Stimulated activated naive CD8-positive, alpha-beta T cell treated with anti-CD3 and anti-CD28 coated beads, Interleukin-15, amount 100 ng/mL, for 72 hours (primary cell): Measurements from ENCODE around the gene KIF3A.

ENCODE experiments used
- ATAC-seq: fragments of 150-1000 bp; cut with Tn5 transposase; 2 replicates; pipeline ENCODE4 v1.10.0; 2021; ENCODE audit warnings: mild to moderate bottlenecking, moderate library complexity
- DNase-seq, 2 donors: peaks; one replicate each; pipeline ENCODE4 v3.0.0; 2021 to 2022
- H3K27ac Mint-ChIP-seq, 2 donors: one replicate each; pipeline ENCODE4 v1.8.0; 2022; ENCODE audit warnings: mild to moderate bottlenecking in 2 of 2, mixed read lengths in 2 of 2, moderate library complexity in 2 of 2
- H3K27me3 Mint-ChIP-seq: one replicate; pipeline ENCODE4 v1.8.0; 2022; ENCODE audit warnings: mixed read lengths
- H3K4me1 Mint-ChIP-seq: one replicate; pipeline ENCODE4 v1.8.0; 2022; ENCODE audit warnings: mild to moderate bottlenecking, mixed read lengths
- H3K4me3 Mint-ChIP-seq, 2 donors: one replicate each; pipeline ENCODE4 v1.8.0; 2022; ENCODE audit warnings: mild to moderate bottlenecking in 2 of 2, mixed read lengths in 2 of 2, moderate library complexity in 1 of 2
- H3K9me3 Mint-ChIP-seq, 2 donors: one replicate each; pipeline ENCODE4 v1.8.0; 2022; ENCODE audit warnings: mixed read lengths in 2 of 2

Gene KIF3A

DNA sequence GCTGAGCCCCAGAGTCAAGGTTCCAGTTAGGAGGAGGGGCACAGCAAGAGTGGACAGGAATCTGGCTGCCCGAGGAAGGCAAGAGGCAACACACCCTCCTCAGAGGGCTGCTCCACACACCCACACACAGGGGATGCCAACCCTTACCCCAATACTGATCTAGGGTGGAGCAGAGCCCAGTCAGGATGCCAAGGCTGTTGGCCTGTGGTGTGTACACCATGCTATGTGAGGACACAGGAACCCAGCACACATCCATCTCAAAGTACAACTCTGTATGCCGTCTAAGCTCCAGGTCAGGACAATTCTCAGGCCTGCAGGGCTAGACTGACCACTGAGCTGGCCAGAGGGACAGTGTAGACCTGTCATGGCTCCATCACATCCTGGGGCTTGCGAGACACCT, 37.1 kb upstream of the KIF3A start:
- Mint-ChIP-seq H3K27ac (no peak overlapping the region), H3K4me1 (peaks cover 23% of the 10 kb centered on the region), H3K4me3 (no peak overlapping the region), H3K9me3 (no peaks in the 10 kb centered on the region), H3K27me3 (peaks cover 34% of the 10 kb centered on the region)
- ATAC-seq, result no peak
- no peak for DNase-seq

DNA sequence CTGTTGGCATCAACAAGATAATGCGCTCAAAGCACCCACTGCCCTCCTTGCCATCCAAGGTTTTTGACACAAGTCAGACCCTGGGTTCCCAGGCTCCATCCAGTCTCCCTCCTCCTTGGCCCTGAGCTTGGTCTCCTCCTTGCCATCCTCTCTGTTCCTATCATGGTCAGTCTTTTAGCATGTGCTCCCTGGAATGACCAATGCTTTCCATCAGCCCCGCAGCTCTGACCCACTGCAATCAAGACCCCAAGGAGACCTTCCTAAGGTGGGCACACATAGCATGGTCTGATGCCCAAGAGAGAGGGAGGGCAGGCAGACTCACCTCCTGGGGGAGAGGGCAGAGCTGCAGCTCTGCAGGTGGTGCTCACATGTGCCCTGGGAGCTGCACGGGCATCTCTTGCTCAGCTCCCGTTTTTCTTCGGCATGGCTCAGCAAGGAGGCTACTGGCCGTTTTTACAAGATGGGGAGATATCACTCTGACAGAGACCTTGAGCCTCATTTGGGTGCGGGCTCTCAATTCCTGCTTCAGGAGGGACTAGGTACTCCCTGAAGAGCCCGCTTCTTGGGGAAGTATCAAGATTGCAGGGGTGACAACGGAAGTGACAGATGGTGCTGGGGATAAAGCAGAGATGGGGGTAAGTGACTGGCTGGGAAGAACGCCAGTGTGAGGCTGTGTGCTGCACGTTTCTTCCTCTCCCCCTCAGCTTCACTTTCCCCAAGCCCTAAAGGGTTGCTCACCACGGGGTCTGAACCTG, 36.4 kb upstream of the KIF3A start:
- Mint-ChIP-seq H3K4me3 (no peak overlapping the region), H3K9me3 (no peaks in the 10 kb centered on the region), H3K27ac (peak overlapping the region in 1 of 2 donors; percentile 81), H3K27me3 (peaks cover 28% of the 10 kb centered on the region), H3K4me1 (peaks cover 23% of the 10 kb centered on the region)
- ATAC-seq (no peak), DNase-seq (no peak)

DNA sequence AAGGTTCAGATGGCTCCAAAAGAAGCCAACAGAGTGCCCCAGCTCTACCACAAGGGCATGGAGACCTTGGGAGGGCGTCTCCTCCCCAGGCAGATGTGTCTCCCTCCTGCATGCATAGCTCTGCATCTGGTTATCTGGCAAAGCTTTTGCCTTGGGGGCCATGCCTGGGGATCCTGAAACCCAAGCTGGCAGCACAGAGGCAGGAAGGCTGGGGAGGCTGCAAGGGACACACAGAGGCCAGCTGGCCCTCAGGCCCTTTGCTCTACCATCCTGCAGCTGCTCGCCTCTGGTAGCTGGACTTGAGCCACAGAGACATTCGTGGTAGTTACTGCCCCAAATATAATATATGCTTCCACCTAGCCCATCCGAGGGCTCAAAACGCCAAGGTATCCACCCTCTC, 35.8 kb upstream of the KIF3A start:
- DNase-seq, result no peak
- Mint-ChIP-seq H3K27ac (peak overlapping the region in 1 of 2 donors; percentile 81), H3K4me3 (no peak overlapping the region), H3K9me3 (no peaks in the 10 kb centered on the region), H3K27me3 (peaks cover 21% of the 10 kb centered on the region), H3K4me1 (peaks cover 25% of the 10 kb centered on the region)
- no peak for ATAC-seq

DNA sequence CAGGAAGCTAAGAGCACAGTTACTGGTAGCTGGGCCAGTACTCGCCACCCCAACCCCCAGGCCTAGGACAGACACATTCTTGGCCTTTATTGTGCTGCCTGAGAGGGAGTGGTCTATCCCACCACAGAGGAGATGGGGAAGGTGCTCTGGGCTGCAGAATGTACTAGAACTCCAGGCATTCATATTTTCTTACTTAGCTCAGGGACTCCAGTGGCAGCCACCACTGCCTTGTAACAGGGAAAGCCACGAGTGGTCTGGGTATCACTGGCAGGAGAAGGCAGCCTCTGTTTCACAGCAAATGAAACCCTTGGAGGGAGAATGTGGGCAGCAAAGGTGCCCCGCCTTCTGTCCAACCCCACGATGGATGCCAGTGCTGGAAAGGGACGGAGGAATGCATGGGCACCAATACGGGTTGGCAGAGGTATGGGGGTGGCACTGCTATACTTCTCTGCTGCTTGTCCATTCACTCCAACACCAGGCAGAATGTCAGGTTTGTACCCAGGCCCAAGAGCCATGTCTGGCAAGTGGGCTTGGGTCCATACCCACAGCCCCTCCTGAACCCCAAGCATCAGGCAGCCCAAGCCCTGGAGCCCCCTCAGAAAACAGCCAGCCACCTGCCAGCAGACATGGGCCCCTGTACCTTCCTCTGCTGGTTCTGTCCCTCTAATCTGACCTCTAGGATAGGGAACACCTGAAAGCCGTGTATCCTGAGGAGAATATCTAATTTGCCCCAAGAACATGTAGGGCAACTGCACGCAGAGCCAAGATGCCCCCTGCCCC, 35.1 kb upstream of the KIF3A start:
- ATAC-seq, result no peak
- no peaks in the 10 kb centered on the region for H3K9me3 Mint-ChIP-seq
- H3K27me3 Mint-ChIP-seq, result peaks cover 16% of the 10 kb centered on the region
- peaks cover 21% of the 10 kb centered on the region for H3K4me1 Mint-ChIP-seq
- no peak for DNase-seq
- no peak overlapping the region for H3K4me3 Mint-ChIP-seq
- H3K27ac Mint-ChIP-seq, result no peak overlapping the region

GRCh38 chr5:132771503-132771998, 34.2 kb upstream of the KIF3A start:
- Mint-ChIP-seq H3K27ac (no peak overlapping the region), H3K27me3 (peaks cover 16% of the 10 kb centered on the region), H3K9me3 (no peaks in the 10 kb centered on the region), H3K4me3 (no peak overlapping the region), H3K4me1 (peaks cover 20% of the 10 kb centered on the region)
- DNase-seq, result no peak
- ATAC-seq, result no peak

- ATAC-seq, result no peak
- Mint-ChIP-seq H3K4me1 (peaks cover 11% of the 10 kb centered on the region), H3K27me3 (peaks cover 16% of the 10 kb centered on the region), H3K9me3 (no peaks in the 10 kb centered on the region), H3K27ac (no peak overlapping the region), H3K4me3 (no peak overlapping the region)
- DNase-seq, result no peak
Measured at GRCh38 chr5:132770476-132771159, 33.3 kb upstream of the KIF3A start.

GRCh38 chr5:132768485-132768868, 31.1 kb upstream of the KIF3A start:
- Mint-ChIP-seq H3K9me3 (no peaks in the 10 kb centered on the region), H3K27ac (no peak overlapping the region), H3K27me3 (no peaks in the 10 kb centered on the region), H3K4me3 (no peak overlapping the region), H3K4me1 (peaks cover 7% of the 10 kb centered on the region)
- DNase-seq (no peak), ATAC-seq (no peak)

DNA sequence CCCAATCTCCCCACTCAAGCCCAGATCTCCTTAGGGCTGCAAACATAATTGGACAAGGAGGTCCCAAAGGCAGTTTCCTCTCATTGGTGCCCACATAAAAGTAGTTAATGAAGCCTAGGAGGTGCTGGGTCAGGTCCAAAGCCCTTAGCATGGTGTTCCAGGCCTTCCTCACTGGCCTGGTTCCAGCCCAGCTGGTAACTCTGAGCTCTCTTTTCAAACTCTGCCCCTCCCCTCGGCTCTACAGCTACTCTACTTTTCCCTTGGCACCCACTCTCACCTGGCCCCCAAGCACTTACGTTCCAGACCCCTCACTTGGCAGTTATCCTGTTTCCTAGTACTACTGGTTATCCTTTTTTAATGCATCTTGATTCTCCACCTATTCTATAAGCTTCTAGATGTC, 29.8 kb upstream of the KIF3A start:
- Mint-ChIP-seq H3K4me3 (no peak overlapping the region), H3K27me3 (no peaks in the 10 kb centered on the region), H3K27ac (no peak overlapping the region), H3K9me3 (no peaks in the 10 kb centered on the region), H3K4me1 (peaks cover 7% of the 10 kb centered on the region)
- DNase-seq, result no peak
- no peak for ATAC-seq

- H3K4me1 Mint-ChIP-seq, result peaks cover 7% of the 10 kb centered on the region
- no peak overlapping the region for H3K4me3 Mint-ChIP-seq
- ATAC-seq, result no peak
- H3K27me3 Mint-ChIP-seq, result no peaks in the 10 kb centered on the region
- no peaks in the 10 kb centered on the region for H3K9me3 Mint-ChIP-seq
- DNase-seq, result no peak
- no peak overlapping the region for H3K27ac Mint-ChIP-seq
Measured at GRCh38 chr5:132766806-132767055, 29.4 kb upstream of the KIF3A start.

- H3K4me1 Mint-ChIP-seq, result peaks cover 7% of the 10 kb centered on the region
- no peaks in the 10 kb centered on the region for H3K9me3 Mint-ChIP-seq
- peak overlapping the region in 1 of 2 donors; percentile 22 for H3K27ac Mint-ChIP-seq
- H3K4me3 Mint-ChIP-seq, result no peak overlapping the region
- DNase-seq (no peak), ATAC-seq (no peak)
- H3K27me3 Mint-ChIP-seq, result no peaks in the 10 kb centered on the region
Measured at GRCh38 chr5:132766020-132766805, 28.9 kb upstream of the KIF3A start.

DNA sequence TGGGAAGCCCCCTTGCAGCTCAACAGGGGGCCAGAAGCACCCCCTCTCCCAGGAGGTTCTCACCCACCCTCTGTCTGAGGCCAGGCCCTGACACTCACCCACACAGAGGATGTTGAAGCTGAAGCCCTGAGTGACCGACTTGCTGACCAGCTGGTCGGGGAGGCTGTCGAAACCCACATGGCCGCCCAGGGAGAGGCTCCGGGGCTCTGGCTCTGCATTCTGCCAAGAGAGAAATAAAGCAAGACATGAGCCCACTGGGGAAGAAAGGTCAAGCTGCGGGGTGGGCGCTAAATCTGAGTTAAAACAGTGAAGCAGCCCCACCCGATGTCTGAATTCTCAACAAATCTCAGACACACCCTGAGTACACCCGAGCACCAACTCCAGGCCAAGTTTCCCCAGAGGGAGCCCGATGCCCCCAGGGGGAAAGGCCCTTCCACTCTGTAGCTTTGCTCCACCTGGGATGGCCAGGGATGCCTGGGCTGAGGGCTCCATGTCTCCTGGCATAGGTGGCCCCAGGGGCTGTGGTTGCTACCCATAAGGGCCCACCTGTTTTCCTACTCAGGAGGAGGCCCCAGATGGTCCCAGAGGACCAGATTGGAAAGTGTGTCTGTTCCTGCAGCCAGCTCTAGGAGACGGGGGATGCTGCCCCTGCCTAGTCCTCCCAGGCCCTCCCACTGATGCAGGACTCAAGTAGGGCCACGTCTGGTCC, 28.1 kb upstream of the KIF3A start:
- H3K27me3 Mint-ChIP-seq, result no peaks in the 10 kb centered on the region
- peaks cover 7% of the 10 kb centered on the region for H3K4me1 Mint-ChIP-seq
- DNase-seq (no peak), ATAC-seq (no peak)
- no peaks in the 10 kb centered on the region for H3K9me3 Mint-ChIP-seq
- H3K27ac Mint-ChIP-seq, result peak overlapping the region in 1 of 2 donors; percentile 22
- no peak overlapping the region for H3K4me3 Mint-ChIP-seq

GRCh38 chr5:132764671-132765238, 27.4 kb upstream of the KIF3A start:
- Mint-ChIP-seq H3K4me3 (no peak overlapping the region), H3K4me1 (peaks cover 7% of the 10 kb centered on the region), H3K27ac (no peak overlapping the region), H3K9me3 (no peaks in the 10 kb centered on the region), H3K27me3 (no peaks in the 10 kb centered on the region)
- ATAC-seq (no peak), DNase-seq (no peak)

GRCh38 chr5:132764051-132764450, 26.7 kb upstream of the KIF3A start:
- Mint-ChIP-seq H3K27ac (no peak overlapping the region), H3K4me1 (peaks cover 7% of the 10 kb centered on the region), H3K9me3 (no peaks in the 10 kb centered on the region), H3K27me3 (no peaks in the 10 kb centered on the region), H3K4me3 (no peak overlapping the region)
- ATAC-seq (no peak), DNase-seq (no peak)

GRCh38 chr5:132763181-132764036, 26.1 kb upstream of the KIF3A start:
- H3K4me3 Mint-ChIP-seq, result no peak overlapping the region
- H3K4me1 Mint-ChIP-seq, result peaks cover 2% of the 10 kb centered on the region
- H3K27ac Mint-ChIP-seq, result peak overlapping the region in 1 of 2 donors; percentile 1
- DNase-seq, result no peak
- H3K9me3 Mint-ChIP-seq, result no peaks in the 10 kb centered on the region
- no peak for ATAC-seq
- H3K27me3 Mint-ChIP-seq, result no peaks in the 10 kb centered on the region
